SK-N-SH (cell line): ENCODE measurements around the gene VPS9D1.

ENCODE experiments used
- EZH2phosphoT487 ChIP-seq: fragments of 200-600 bp; sonication (generic); IDR thresholded peaks from 2 replicates; pipeline ENCODE4 v1.6.1; 2017; ENCODE audit warnings: low read depth, mixed run types, mild to moderate bottlenecking, antibody characterized with exemption, moderate library complexity, borderline replicate concordance
- SIN3A ChIP-seq: IDR thresholded peaks from 2 replicates; pipeline ENCODE4 v1.6.1; 2012; ENCODE audit warnings: low read depth, mild to moderate bottlenecking, low read length, moderate library complexity, borderline replicate concordance
- TF ChIP-seq, protein P1 (sequence below): fragments of 200-600 bp; sonication (generic); IDR thresholded peaks from 2 replicates; pipeline ENCODE4 v1.6.1; 2017; ENCODE audit warnings: antibody characterized with exemption, mild to moderate bottlenecking, moderate library complexity

DNA sequence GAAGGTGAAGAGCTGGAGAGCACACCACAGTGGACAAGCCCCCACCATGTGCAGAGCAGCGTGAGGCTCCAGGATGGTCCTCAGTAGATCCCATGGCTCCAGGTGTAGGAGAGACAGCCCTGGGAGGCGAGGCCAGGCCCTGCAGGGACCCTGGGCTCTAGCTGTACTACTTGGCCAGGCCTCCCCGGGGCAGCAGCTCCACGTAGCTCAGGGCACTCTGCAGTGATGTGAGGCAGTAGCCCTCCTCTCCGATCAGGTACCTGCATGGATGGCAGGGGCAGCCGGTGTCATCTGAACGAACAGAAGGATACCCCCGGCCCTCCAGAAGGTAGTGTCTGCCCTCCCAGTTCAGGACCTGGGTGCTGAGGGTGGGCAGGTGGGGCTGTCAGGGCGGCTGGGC is 13.0 kb downstream of the VPS9D1 start:
- TF ChIP-seq, protein P1, sequence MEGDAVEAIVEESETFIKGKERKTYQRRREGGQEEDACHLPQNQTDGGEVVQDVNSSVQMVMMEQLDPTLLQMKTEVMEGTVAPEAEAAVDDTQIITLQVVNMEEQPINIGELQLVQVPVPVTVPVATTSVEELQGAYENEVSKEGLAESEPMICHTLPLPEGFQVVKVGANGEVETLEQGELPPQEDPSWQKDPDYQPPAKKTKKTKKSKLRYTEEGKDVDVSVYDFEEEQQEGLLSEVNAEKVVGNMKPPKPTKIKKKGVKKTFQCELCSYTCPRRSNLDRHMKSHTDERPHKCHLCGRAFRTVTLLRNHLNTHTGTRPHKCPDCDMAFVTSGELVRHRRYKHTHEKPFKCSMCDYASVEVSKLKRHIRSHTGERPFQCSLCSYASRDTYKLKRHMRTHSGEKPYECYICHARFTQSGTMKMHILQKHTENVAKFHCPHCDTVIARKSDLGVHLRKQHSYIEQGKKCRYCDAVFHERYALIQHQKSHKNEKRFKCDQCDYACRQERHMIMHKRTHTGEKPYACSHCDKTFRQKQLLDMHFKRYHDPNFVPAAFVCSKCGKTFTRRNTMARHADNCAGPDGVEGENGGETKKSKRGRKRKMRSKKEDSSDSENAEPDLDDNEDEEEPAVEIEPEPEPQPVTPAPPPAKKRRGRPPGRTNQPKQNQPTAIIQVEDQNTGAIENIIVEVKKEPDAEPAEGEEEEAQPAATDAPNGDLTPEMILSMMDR: no peak
- no peak for TF ChIP-seq SIN3A
- no peak for TF ChIP-seq EZH2phosphoT487
